ENCODE measurements around the gene ODAD3.
"Not testable (repeated sequence)": the region's sequence is repeated elsewhere in the genome, so short reads cannot be mapped to it uniquely, and the experiment has no call there.

The ODAD3 gene

DNA sequence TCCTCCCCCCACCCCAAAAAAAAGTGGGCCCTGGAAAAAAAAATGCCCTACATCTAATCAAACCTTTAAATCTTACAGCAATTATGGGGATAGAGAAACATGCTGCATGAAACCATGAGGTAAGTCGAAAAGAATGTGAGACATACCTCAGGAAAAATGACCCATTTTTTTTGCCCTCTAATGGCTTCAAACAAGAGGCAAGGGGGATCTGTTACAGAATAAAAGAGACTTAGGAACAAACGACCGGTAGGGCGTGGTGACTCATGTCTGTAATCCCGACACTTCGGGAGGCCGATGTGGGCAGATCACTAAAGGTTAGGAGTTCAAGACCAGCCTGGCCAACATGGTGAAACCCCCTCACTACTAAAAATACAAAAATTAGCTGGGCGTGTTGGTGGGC is 24.2 kb downstream of the ODAD3 start:
- no peak overlapping the region for H3K27ac ChIP-seq
- no peak for DNase-seq (ENCODE audit: low read depth, low spot score)

DNA sequence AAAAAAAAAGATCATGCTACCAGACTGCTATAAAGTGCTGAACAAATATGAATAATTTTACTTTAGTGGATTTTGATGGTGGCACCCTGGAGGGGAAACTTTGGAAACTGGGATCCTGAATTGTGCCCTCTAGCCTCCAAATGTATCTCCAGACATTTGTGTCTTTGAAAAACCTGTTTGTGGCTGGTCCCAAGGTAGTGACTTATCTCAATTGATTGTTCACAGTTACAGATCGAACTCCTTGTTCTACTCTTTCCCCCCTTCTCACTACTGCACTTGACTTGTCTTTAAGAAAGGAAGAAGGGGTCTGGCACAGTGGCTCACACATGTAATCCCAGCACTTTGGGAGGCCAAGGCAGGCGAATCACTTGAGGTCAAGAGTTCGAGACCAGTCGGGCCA is 26.3 kb downstream of the ODAD3 start:
- DNase-seq (ENCODE audit: low read depth, low spot score): no peak

DNA sequence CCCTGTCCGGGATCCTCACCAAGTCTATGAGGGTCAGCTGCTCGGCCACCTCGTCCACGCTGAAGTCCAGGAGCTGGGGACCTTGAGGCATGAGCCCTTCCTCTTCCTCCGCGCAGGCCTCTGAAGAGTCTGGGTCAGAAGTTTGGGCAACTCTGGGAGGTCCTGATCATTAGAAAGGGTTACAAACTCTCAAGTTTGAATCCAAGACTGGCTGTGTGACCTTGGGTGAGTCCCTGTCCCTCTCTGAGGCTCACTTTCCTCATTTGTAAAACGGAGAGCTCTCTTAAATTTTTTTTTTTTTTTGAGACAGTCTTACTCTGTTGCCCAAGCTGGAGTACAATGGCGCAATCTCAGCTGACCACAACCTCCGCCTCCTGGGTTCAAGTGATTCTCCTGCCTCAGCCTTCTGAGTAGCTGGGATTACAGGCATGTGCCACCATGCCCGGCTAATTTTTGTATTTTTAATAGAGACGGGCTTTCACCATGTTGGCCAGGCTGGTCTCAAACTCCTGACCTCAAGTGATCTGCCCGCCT is 28.2 kb downstream of the ODAD3 start:
- DNase-seq (ENCODE audit: low read depth, low spot score); H3K27ac ChIP-seq: not testable (repeated sequence)

More for the DNA sequence above, 26.3 kb downstream of the ODAD3 start:
- H3K27ac ChIP-seq: no peak overlapping the region

DNA sequence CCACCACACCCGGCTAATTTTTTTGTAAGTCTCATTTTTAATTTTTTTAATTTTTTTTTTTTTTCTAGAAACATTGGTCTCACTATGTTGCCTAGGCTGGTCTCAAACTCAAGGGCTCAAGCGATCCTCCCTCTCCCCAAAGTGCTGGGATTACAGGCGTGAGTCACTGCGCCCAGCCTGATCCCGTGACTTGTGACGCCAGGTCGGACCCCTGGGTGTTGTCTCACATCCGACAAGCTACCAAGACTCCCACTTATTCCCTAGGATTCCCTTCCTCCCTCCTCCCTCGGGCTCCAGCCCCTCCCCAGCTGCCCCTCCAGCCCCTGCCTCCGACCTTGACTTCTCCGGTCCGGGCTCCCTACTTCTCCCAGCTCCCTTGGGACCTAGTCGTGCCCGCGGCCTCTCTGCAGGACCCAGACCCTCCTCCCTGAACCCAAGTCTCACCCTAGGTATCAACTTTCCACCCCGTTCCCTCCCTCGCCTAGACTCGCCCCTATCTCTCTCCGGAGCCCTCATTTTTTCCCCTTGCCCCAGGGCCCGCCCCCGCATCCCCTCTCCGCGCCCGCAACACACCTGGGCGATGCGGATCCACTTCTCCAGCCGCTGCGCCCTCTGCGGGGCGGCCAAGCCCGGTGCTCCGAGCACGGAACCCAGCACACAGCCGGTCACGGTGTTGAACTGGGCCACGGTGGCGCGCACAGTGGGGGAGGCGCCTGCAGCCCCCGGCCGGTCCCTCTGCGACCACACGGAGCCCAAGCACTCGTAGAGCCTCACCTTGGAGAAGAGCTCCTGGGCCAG is 28.9 kb downstream of the ODAD3 start:
- H3K27ac ChIP-seq: no peak overlapping the region
- no peak for DNase-seq (ENCODE audit: low read depth, low spot score)

DNA sequence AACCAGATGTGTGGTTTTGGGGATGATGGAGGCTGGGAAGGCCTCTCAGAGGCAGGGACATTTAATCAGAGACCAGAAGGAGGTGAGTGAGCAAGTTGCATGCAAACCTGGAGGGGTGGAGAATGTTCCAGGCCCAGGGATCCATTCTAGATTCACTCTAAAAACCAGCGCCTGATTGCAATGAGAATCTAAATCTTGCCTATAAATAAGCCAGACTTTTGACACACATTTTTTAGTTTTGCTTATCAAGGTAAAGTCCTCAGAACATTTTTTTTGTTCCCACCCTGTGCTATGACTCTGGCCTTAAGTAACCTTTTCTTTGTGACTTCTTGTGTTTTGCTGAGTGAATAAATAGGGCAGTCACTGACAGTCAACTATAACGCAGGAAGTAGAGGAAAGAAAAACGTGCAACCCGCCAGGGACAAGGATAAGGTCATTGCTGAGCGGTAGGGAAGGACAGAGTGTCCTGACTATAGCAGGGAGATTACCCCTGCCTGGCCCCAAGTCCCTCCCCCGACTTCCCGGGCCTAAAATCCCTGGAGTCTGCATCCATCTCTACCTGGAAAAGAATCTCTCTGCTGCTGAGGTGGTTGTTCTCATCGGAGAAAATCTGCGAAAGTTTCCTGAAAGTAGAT is 30.2 kb downstream of the ODAD3 start:
- H3K27ac ChIP-seq: no peak overlapping the region
- no peak for DNase-seq (ENCODE audit: low read depth, low spot score)

DNA sequence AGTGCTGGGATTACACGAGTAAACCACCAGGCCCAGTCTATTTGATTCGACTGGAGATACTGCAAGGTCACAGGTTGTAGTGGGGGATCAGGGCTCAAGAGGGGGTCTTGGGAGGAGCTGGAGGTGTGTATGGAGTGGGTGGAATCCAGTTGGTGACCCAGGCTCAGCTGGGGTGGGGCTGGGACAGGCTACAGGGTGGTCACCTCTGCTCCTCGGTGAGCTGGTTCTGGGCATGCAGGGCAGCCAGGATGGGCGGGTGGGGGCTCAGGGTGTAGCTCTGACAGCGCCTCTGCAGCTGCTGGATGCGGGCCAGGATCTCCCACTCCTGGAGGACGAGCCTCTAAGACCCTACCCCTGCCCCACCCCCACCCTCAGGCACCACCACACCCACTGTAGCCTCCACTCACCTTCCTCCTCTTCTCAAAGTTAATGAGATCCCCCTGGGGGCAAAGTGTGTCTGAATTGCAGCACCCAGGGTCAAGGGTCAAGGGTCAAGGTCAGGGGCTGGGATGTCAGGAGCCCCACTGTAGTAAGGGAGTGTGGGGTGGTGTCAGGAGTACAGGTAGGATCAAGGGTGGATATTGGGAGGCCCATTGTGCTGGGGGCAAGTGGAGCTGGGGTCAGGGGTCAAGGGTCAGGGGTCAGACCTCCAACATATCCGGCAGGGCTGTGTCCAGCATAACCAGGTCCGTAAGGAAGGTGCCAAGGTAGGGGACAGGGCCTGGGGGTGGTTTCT is 32.9 kb downstream of the ODAD3 start:
- no peak for DNase-seq (ENCODE audit: low read depth, low spot score)
- no peak overlapping the region for H3K27ac ChIP-seq

DNA sequence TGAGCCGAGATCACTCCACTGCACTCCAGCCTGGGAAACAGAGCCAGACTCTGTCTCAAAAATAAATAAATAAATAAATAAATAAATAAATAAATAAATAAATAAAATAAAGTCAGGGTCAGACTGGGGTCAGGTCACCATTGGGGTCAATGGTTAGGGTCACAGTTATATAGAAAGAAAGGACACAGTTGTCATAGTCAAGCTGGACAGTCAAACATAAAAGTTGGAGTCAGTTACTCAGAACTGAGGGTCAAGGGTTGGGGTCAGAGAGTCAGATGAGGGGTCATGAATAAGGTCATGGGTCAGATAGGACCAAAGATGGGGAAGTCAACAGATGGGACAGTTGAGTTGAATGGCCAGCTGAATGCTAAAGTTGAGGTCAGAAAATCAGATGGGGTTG is 34.1 kb downstream of the ODAD3 start:
- no peak for DNase-seq (ENCODE audit: low read depth, low spot score)
- H3K27ac ChIP-seq: no peak overlapping the region

DNA sequence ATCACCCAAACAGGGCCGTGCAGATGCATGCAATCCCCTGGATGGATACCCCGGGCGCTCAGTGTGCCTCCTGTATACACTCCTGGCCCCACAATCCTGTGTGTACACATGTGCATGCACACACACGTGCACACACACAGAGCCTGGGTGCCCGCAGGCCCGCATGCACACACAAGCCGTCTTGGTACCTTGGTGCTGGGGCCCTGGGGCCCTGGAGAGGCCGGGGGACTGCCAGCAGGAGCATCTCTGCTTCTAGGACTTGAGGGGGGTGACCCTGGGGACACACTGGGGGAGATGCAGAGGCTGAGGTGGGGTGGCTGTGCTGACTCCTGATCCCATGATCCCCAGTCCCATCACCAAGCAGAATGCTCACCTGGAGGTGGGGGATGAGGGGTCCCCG is 35.3 kb downstream of the ODAD3 start:
- DNase-seq (ENCODE audit: low read depth, low spot score): no peak
- no peak overlapping the region for H3K27ac ChIP-seq

DNA sequence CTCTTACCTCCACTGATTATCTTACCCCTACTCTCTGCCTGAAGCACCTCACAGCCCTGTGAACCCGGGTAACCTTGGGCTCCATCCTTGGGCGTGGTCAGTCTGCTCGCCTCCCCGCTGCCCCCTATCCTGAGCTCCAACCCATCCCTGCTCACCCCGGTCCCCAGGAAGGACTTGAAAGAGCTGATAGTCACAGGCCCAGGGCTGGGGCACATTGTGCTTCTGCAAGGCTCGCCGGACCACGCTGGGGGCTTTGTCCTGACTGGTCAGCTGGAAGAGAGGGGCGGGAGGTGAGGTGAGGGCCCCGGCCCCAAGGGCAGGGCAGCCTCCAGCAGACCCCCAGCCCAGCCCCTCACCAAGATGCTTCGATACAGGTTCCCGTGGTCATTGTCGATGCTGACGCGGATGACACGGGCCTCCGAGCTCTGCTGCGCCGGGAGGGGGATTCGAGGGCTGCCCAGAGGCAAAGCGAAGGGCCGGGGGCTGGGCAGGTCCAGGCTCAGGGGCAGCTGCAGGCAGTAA is 37.8 kb downstream of the ODAD3 start:
- DNase-seq (ENCODE audit: low read depth, low spot score): no peak
- H3K27ac ChIP-seq: no peak overlapping the region

DNA sequence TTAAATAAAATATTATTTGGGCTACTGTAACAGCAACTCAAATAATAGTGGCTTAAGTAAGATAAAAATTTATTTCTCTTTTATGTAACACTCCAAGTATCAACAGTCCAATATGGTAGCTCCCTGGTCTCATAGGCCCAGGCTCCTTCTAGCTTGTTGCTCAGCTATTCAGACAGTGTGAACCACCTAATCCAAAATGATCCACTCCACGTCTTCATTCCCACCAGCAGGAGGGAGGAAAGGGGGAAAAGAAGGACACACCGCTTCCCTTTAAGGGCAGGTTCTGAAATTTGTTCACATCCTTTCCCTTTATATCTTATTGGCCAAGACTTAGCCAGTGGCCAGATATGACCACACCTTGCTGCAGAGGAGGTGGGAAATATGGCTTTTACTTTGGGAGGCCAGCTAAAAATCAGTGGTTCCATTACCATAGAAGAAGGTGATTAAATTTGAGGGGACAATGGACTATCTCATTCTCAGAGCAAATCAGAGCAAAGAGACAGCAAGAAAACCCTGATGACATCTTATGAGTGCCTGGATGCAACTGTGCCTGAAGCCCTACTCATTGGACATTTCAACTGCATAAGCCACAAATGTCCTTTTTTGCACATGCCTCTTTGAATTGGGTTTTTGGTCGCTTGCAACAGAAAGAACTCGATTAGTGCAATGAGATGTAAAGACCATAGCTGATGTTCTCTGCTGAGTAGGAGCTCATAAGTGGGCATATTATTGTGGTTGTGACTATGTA is 43.8 kb downstream of the ODAD3 start:
- DNase-seq (ENCODE audit: low read depth, low spot score): no peak
- no peak overlapping the region for H3K27ac ChIP-seq

DNA sequence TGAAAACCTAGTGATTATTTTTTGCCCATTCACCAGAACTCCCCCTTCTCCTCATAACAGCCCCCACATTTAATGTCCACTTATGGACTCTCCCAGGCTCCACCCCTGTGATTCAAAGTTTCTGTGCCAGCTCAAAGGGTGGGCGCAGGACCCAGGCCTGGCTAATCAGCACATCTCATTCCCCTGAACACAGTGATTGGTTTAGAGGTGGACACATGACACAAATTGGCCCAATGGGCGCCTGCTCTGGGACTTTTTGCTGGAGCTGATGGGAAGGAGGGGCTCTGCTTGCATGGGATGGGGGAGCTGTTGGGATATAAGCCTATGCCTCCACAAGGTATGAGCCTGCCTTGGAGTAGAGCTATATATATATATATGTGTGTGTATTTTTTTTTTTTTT is 44.6 kb downstream of the ODAD3 start:
- no peak overlapping the region for H3K27ac ChIP-seq
- DNase-seq (ENCODE audit: low read depth, low spot score): no peak

DNA sequence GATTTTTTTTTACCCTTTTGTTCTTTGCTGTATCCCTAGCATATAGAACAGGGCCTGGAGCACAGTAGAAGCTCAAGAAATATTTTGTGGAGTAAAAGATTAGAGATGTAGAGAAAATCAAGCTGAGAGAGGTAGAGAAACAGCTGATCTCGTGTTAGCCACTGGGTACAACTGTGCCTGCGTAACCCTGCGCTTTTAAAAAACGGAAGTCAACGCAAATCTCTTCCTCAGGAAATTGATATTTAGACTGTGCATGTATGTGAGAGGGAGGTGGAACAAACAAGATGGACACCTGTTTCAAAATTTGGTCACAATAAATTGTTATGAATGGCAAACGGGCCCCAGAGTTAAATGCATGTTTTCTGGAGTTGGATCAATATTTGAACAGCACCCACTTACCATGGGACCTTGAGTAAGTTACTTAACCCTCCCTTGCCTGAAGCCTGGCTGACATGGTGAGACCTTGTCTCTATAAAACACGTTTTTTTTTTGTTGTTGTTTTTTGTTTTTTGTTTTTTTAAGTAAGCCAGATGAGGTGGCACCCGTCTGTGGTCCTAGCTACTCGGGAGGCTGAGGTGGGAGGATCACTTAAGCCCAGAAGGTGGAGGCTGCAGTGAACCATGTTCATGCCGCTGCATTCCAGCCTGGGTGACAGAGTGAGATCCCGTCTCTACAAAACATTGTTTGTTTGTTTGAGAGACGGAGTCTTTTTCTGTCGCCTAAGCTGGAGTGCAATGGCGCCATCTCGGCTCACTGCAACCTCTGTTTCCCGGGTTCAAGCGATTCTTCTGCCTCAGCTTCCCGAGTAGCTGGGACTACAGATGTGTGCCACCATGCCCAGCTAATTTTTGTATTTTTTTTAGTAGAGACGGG is 47.5 kb downstream of the ODAD3 start:
- no peak overlapping the region for H3K27ac ChIP-seq
- DNase-seq (ENCODE audit: low read depth, low spot score): no peak

DNA sequence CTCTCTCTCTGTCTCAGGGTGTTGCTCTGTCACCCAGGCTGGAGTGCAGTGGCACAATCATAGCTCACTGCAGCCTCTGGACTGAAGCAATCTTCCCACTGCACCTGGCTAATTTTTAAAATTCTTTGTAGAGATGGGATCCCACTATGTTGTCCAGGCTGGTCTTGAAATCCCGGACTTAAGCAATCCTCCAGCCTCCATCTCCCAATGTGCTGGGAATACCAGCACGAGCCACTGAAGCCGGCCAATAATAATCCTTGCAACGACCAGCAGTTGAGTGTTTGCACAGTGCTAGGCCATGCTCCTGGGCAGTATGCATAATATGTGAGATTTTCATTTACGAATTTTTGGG is 50.2 kb downstream of the ODAD3 start:
- DNase-seq (ENCODE audit: low read depth, low spot score): no peak
- H3K27ac ChIP-seq: no peak overlapping the region

DNA sequence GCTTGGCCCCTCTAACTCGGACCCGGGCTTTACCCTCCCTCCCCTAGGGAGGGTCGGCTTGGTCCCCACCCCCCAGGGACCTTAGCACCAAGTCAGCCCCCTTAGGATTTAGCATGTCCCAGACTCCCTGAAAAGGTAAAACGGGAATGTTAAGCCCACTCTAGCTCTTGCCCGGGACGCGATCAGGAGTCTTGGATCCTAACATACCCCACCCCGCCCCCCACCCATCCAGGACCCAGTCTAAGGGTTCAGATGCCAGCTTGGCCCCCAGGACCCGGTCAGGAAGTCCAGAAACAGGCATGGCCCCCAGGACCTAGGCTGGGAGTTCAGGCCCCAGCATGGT is 51.2 kb downstream of the ODAD3 start:
- no peak for DNase-seq (ENCODE audit: low read depth, low spot score)
- no peak overlapping the region for H3K27ac ChIP-seq

DNA sequence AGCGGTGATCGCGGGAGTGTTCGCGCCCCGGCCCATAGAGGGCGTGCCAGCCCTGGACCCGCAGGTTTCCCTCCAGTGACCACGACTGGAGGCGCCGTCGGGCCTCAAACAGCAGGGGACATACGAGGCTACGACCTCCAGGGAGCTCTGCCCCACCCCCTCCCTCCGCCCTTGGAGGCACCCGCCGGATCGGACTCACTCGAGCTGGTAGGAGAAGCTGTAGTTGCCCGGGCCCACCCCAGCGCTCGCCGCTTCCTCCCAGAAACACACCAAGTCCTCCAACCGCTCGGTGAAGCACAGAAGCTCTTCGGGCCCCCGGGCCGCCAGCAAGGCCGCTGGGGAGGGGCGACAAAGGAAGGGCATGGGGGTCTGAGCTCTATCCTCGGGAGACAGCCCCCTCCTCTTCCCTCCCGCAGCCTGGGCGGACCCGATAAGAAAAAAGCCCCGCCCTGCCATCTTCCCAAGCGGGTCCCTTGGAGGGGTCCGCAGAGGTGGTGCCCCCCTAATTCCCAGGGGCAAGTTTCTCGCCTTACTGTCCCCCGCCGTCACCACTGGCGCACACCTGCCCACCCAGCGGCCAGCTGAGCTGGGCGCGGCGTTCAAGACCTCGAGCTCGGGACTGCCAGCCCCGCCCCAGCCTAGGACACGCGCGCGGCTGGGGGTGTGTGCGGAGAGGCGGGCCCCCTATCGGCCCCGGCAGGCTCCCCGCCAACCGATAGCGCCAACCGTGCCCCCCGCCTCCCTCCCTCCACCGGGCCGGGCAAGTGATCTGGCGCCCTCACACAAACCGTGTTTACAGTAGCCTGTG is 51.8 kb downstream of the ODAD3 start:
- H3K27ac ChIP-seq: no peak overlapping the region
- no peak for DNase-seq (ENCODE audit: low read depth, low spot score)

DNA sequence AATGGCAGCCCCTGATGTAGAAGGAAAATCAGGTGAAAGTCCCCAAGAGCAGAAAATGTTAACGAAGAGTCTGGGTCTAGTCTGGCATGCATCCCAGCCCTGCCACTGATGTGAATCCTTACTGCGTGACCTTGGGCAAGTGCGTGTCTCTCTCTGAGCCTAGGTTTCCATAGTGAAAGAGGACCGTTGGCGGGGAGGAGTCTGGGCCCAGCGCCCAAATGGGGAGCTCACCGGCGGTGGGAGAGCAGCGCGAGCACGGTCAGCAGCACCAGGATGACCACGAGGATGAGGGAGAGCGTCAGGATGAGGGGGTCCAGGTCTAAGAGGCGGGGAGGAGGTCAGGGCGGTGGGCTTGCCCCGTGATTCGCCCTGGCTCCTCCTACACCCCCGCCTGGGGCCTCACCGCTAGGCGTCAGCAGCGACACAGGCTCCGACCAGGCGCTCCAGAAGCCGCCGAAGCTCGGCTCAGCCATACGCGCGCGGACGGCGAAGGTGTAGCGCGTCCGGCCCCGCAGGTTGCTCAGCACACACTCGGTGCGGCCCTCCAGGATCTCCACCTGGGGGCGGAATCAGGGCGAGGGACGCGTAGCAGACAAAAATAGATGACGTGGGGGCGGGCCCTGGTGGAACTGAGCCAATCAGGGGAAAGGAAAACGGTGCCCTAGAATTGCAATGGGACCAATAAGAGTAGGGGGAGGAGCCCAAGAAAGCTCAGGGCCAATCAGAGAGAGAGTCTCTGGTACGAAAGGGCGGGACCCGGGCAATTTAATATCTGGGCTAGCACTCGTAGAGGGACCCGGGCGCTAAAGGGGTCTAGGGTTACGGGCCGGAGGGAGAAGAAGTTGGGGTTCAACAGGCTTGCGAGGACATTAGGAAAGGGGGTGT is 54.0 kb downstream of the ODAD3 start:
- DNase-seq (ENCODE audit: low read depth, low spot score): peak; percentile 78
- H3K27ac ChIP-seq: peak overlapping the region; percentile 76

DNA sequence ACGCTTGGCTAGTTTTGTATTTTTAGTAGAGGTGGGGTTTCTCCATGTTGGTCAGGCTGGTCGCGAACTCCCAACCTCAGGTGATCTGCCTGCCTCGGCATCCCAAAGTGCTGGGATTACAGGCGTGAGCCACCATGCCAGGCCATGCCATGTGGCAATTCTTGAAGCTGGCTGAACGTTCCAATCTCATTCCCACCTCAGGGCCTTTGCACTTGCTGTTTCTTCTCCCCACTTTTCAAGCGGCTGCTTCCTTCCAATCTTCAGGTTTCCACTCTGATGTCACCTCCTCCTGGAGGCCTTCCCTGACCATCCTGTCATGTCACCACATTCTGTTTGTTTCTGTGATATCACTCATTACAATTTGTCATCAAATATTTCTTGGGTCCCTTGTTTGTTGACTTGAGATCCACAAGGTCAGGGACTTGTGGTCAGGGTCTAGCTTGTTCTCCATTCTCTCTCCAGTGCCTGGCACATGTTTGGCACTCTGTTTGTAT is 55.0 kb downstream of the ODAD3 start:
- DNase-seq (ENCODE audit: low read depth, low spot score): no peak

More for the DNA sequence above, 55.0 kb downstream of the ODAD3 start:
- H3K27ac ChIP-seq: no peak overlapping the region

All from epithelial cell of prostate (primary cell).